Caco-2 (cell line): Measurements from ENCODE around the gene OGA. TPM values are rescaled to one million over a fixed set of nuclear protein-coding genes. Genes with fewer than 3 reads are reported as not detected.

Experiments used
- BruUV-seq: library from RNA; stranded (reverse); fragments of 400-500 nt; replicated peaks from 2 replicates; lab custom pipeline; 2021; lab: Mats Ljungman, UMichigan
- CTCF ChIA-PET: fragments of 300-600 bp; sonication (Branson Sonifier 250); formaldehyde crosslinking; loops from one replicate; lab custom pipeline; 2022; ENCODE audit warnings: antibody characterized with exemption; lab: Charles Lee
- POLR2A ChIA-PET: fragments of 300-600 bp; sonication (Branson Sonifier 250); formaldehyde crosslinking; loops from one replicate; lab custom pipeline; 2022; ENCODE audit warnings: antibody characterized with exemption; lab: Charles Lee
- DNase-seq, 2 experiments: peaks; one replicate each; pipeline versions ENCODE4 v3.0.0 to v3.0.0-alpha.2; 2020 to 2022
- H3K27me3 ChIP-seq: replicated peaks from 2 replicates; pipeline ENCODE4 v1.6.0; 2011; ENCODE audit warnings: low read length; ENCODE audit not compliant: control insufficient read depth, insufficient read depth
- H3K36me3 ChIP-seq: 2 replicates; pipeline ENCODE4 v1.5.1; 2011; ENCODE audit warnings: low read length; ENCODE audit not compliant: control insufficient read depth, insufficient read depth
- H3K4me1 ChIP-seq: fragments of 250-450 bp; sonication (Bioruptor Pico); 2 replicates; pipeline ENCODE4 v1.5.1; 2020; ENCODE audit warnings: mild to moderate bottlenecking
- H3K4me3 ChIP-seq: 2 replicates; pipeline ENCODE4 v1.5.1; 2011; ENCODE audit warnings: low read depth, mild to moderate bottlenecking, control low read depth, low read length
- H3K9me3 ChIP-seq: fragments of 250-450 bp; sonication (Bioruptor Pico); 2 replicates; pipeline ENCODE4 v1.5.1; 2020; ENCODE audit warnings: mild to moderate bottlenecking, moderate library complexity
- H3K27ac Mint-ChIP-seq: one replicate; pipeline ENCODE4 v1.8.0; 2022; ENCODE audit warnings: mixed read lengths; ENCODE audit not compliant: unreplicated experiment
- H3K27me3 Mint-ChIP-seq: one replicate; pipeline ENCODE4 v1.8.0; 2022; ENCODE audit warnings: mixed read lengths; ENCODE audit not compliant: insufficient read depth, unreplicated experiment
- H3K36me3 Mint-ChIP-seq: one replicate; pipeline ENCODE4 v1.8.0; 2022; ENCODE audit warnings: mild to moderate bottlenecking, mixed read lengths; ENCODE audit not compliant: insufficient read depth, unreplicated experiment
- H3K4me1 Mint-ChIP-seq: one replicate; pipeline ENCODE4 v1.8.0; 2022; ENCODE audit warnings: low read depth, mixed read lengths; ENCODE audit not compliant: unreplicated experiment
- H3K4me3 Mint-ChIP-seq: one replicate; pipeline ENCODE4 v1.8.0; 2022; ENCODE audit warnings: mild to moderate bottlenecking, moderate library complexity, mixed read lengths; ENCODE audit not compliant: unreplicated experiment
- H3K9me3 Mint-ChIP-seq: one replicate; pipeline ENCODE4 v1.8.0; 2022; ENCODE audit warnings: mixed read lengths; ENCODE audit not compliant: unreplicated experiment
- intact Hi-C: fragments of 100-400 bp; cut with micrococcal nuclease; formaldehyde crosslinking; loops from one replicate; pipeline ENCODE4 v1.10.0; 2022; ENCODE audit not compliant: unreplicated experiment
- total RNA-seq: library from RNA; stranded (reverse); gene quantifications from 2 replicates; pipeline ENCODE4 v1.2.3, GENCODE V29; 2022
- TF ChIP-seq, protein P1 (sequence below), 2 experiments: fragments of 200-600 bp in 1 of 2; IDR thresholded peaks; 1 replicate in 1 of 2; 2 replicates in 1 of 2; pipeline versions ENCODE4 v1.5.1 to v1.8.0; 2011 to 2022; ENCODE audit warnings: antibody characterized with exemption in 1 of 2, control low read depth in 1 of 2, inconsistent platforms in 1 of 2, low read depth in 1 of 2, low read length in 1 of 2, mild to moderate bottlenecking in 1 of 2, moderate library complexity in 1 of 2; ENCODE audit not compliant: insufficient read depth in 1 of 2, severe bottlenecking in 1 of 2, unreplicated experiment in 1 of 2

The OGA gene
- total RNA-seq, 1 experiment from 2014 or later: 76.9 TPM

DNA sequence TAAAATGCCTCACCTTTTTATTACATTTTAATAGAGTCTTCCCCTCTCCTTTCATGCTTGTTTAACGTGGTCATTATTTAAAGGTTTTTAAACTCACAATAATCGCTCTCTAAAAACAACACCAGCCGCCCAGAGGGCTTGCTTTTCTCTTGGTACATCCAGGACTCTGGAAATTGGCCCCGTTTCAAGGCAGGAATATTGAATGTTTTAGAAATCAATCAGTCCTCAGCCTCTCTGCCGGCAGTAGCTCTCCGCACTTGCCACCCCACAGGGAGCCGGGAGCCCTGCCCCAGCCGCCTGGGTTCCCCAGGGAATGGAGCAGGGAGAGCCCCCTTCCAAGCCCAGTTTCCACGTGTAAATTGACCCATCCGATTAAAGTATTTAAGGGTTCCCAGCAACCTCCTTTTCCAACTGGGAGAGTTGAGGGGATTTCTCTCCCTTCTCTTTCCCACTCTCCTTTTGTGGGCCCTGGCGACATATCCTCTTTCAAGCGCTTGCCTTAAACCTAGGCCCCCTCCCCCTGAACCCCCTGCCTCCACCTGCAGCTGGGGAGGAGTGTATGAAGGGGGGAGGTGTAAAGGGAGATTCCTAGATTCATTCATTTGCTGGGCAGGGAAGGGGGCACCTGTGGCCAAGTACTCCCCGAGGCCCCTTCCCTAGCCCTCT is 44.2 kb downstream of the OGA start:
- H3K36me3 Mint-ChIP-seq: peaks cover 11% of the 10 kb centered on the region
- H3K27ac Mint-ChIP-seq: no peak overlapping the region
- ChIA-PET CTCF (interaction anchor here (0.6 to 1.3 kb wide), 3 partner anchors 171 to 502 kb away, joined by 3 read pairs; no protein-coding TSS in a partner anchor), POLR2A (no interaction called here)
- no peaks in the 10 kb centered on the region for H3K9me3 Mint-ChIP-seq
- Histone ChIP-seq H3K4me3 (no peak overlapping the region), H3K4me1 (no peaks in the 10 kb centered on the region), H3K27me3 (no peaks in the 10 kb centered on the region; the same call in 1 of the 2 replicates), H3K36me3 (no peaks in the 10 kb centered on the region), H3K9me3 (no peaks in the 10 kb centered on the region)
- H3K27me3 Mint-ChIP-seq: peaks cover 9% of the 10 kb centered on the region
- no TSS peak for BruUV-seq
- DNase-seq: no peak
- no peaks in the 10 kb centered on the region for H3K4me1 Mint-ChIP-seq
- H3K4me3 Mint-ChIP-seq: no peak overlapping the region
- TF ChIP-seq, protein P1, sequence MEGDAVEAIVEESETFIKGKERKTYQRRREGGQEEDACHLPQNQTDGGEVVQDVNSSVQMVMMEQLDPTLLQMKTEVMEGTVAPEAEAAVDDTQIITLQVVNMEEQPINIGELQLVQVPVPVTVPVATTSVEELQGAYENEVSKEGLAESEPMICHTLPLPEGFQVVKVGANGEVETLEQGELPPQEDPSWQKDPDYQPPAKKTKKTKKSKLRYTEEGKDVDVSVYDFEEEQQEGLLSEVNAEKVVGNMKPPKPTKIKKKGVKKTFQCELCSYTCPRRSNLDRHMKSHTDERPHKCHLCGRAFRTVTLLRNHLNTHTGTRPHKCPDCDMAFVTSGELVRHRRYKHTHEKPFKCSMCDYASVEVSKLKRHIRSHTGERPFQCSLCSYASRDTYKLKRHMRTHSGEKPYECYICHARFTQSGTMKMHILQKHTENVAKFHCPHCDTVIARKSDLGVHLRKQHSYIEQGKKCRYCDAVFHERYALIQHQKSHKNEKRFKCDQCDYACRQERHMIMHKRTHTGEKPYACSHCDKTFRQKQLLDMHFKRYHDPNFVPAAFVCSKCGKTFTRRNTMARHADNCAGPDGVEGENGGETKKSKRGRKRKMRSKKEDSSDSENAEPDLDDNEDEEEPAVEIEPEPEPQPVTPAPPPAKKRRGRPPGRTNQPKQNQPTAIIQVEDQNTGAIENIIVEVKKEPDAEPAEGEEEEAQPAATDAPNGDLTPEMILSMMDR (IDR thresholded peaks at IDR 0.05; ENCODE audit: insufficient read depth in 1 of 2, low read depth in 1 of 2, low read length in 1 of 2, severe bottlenecking in 1 of 2, unreplicated experiment in 1 of 2): no peak
- intact Hi-C loops: no loop called here

DNA sequence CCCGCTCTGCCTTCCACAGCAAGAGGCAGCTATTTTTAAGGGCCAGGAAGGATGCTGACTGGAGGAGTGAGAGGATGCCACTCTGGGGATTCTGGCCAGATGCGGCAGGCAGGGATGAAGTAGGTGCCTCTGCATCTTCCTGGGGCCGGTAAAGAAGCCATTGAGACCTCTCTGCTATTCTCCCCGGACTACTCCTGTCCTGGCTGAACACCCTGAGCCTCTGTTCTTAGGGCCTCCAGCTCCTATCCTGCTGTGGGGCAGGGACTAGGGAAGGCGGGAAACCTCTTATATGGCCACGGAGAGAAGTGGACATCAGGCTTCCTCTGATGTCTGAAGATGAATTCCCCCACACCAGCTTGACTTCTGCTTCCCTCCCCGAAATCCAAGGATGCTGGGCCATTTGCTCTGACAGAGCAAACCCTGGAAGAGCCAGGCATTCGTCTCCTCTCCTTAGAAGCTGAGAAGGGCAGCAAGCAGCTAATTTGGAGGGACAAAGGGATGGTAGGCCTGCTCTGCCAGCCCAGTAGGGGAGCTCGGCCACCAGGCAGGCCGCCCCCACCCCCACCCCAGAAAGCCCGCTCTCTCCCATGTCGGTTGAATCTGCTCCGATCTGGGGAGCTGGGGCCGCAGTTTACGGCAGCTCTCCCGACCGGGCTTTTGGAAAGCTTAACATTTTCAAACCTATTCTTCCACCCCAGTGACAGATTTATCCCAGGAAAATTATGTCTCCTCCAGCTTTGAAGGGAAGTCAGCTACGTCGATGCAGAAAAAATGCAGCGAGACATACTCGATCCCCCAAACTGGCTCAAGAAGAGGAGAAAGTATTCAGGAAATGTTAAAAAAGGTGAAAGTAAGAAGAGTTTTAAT is 45.1 kb downstream of the OGA start:
- H3K27me3 Mint-ChIP-seq: peaks cover 9% of the 10 kb centered on the region
- TF ChIP-seq, protein P1 (IDR thresholded peaks at IDR 0.05; ENCODE audit: insufficient read depth in 1 of 2, low read depth in 1 of 2, low read length in 1 of 2, severe bottlenecking in 1 of 2, unreplicated experiment in 1 of 2): no peak
- ChIA-PET CTCF (interaction anchor here (0.6 to 1.3 kb wide), 2 partner anchors 170 to 342 kb away, joined by 3 read pairs; no protein-coding TSS in a partner anchor), POLR2A (no interaction called here)
- Histone ChIP-seq H3K27me3 (no peaks in the 10 kb centered on the region; the same call in 1 of the 2 replicates), H3K4me1 (no peaks in the 10 kb centered on the region), H3K9me3 (no peaks in the 10 kb centered on the region), H3K4me3 (no peak overlapping the region), H3K36me3 (no peaks in the 10 kb centered on the region)
- H3K4me1 Mint-ChIP-seq: no peaks in the 10 kb centered on the region
- H3K4me3 Mint-ChIP-seq: no peak overlapping the region
- peak in 1 of 2 experiments; percentile 26 for DNase-seq
- BruUV-seq: no TSS peak
- no peak overlapping the region for H3K27ac Mint-ChIP-seq
- intact Hi-C loops: no loop called here
- H3K9me3 Mint-ChIP-seq: no peaks in the 10 kb centered on the region
- H3K36me3 Mint-ChIP-seq: peaks cover 5% of the 10 kb centered on the region
